HepG2 (cell line): ENCODE results near the gene ZDHHC14. TPM values are rescaled to one million over a fixed set of nuclear protein-coding genes. Genes with fewer than 3 reads are reported as not detected.

Source experiments
- ARNT2 ChIP-seq: sonication (generic); formaldehyde crosslinking; IDR thresholded peaks from 2 replicates; pipeline ENCODE4 v1.8.0; 2022; ENCODE audit warnings: mild to moderate bottlenecking, low read depth, missing genetic modification reagents, moderate library complexity
- ARNTL ChIP-seq: sonication (generic); formaldehyde crosslinking; IDR thresholded peaks from 2 replicates; pipeline ENCODE4 v1.4.0; 2020; ENCODE audit warnings: mild to moderate bottlenecking, missing genetic modification reagents
- FOXO1 ChIP-seq: sonication (generic); formaldehyde crosslinking; IDR thresholded peaks from 2 replicates; pipeline ENCODE4 v1.4.0; 2020; ENCODE audit warnings: missing genetic modification reagents
- HNF4G ChIP-seq, 2 experiments: sonication (generic) in 1 of 2; formaldehyde crosslinking in 1 of 2; IDR thresholded peaks; 2 replicates each; pipeline versions ENCODE4 v1.4.0 to v1.6.1; 2011 to 2020; ENCODE audit warnings: borderline replicate concordance in 2 of 2, low read depth in 2 of 2, mild to moderate bottlenecking in 2 of 2, low read length in 1 of 2, missing genetic modification reagents in 1 of 2, moderate library complexity in 1 of 2
- IKZF5 ChIP-seq: IDR thresholded peaks from 2 replicates; pipeline ENCODE4 v1.6.1; 2018; ENCODE audit warnings: missing genetic modification reagents, mild to moderate bottlenecking, missing compliant biosample characterization
- KAT8 ChIP-seq: IDR thresholded peaks from 2 replicates; pipeline ENCODE4 v1.6.1; 2016; ENCODE audit warnings: missing genetic modification reagents, missing compliant biosample characterization
- KDM4B ChIP-seq: sonication (generic); formaldehyde crosslinking; IDR thresholded peaks from 2 replicates; pipeline ENCODE4 v1.4.0; 2020; ENCODE audit warnings: missing genetic modification reagents
- MATR3 ChIP-seq: sonication (generic); formaldehyde crosslinking; IDR thresholded peaks from 2 replicates; pipeline ENCODE4 v1.4.0; 2020; ENCODE audit warnings: missing genetic modification reagents
- MEIS1 ChIP-seq: sonication (generic); formaldehyde crosslinking; IDR thresholded peaks from 2 replicates; pipeline ENCODE4 v1.9.0; 2021; ENCODE audit warnings: mild to moderate bottlenecking, missing genetic modification reagents, moderate library complexity, borderline replicate concordance
- MZF1 ChIP-seq: sonication (generic); formaldehyde crosslinking; IDR thresholded peaks from 2 replicates; pipeline ENCODE4 v1.8.1; 2023; ENCODE audit warnings: mild to moderate bottlenecking, missing genetic modification reagents, borderline replicate concordance
- NCOA2 ChIP-seq: sonication (generic); formaldehyde crosslinking; IDR thresholded peaks from 2 replicates; pipeline ENCODE4 v1.8.0; 2022; ENCODE audit warnings: inconsistent platforms
- NFKB2 ChIP-seq: sonication (generic); formaldehyde crosslinking; IDR thresholded peaks from 2 replicates; pipeline ENCODE4 v1.4.0; 2020; ENCODE audit warnings: missing genetic modification reagents, borderline replicate concordance
- NRL ChIP-seq: sonication (generic); formaldehyde crosslinking; IDR thresholded peaks from 2 replicates; pipeline ENCODE4 v1.5.0; 2020; ENCODE audit warnings: missing genetic modification reagents, mild to moderate bottlenecking, moderate library complexity, borderline replicate concordance
- POGK ChIP-seq: sonication (generic); formaldehyde crosslinking; conservative IDR thresholded peaks from 2 replicates; pipeline ENCODE4 v1.8.0; 2022; ENCODE audit warnings: mild to moderate bottlenecking, moderate library complexity, missing genetic modification reagents
- SPEN ChIP-seq: sonication (generic); formaldehyde crosslinking; IDR thresholded peaks from 2 replicates; pipeline ENCODE4 v1.5.1; 2020; ENCODE audit warnings: low read depth, mild to moderate bottlenecking, missing genetic modification reagents
- TGIF2 ChIP-seq: IDR thresholded peaks from 2 replicates; pipeline ENCODE4 v1.6.1; 2016; ENCODE audit warnings: control low read depth, missing compliant biosample characterization
- THAP8 ChIP-seq: sonication (generic); formaldehyde crosslinking; IDR thresholded peaks from 2 replicates; pipeline ENCODE4 v1.5.1; 2020; ENCODE audit warnings: missing genetic modification reagents, mild to moderate bottlenecking, borderline replicate concordance
- ZBTB20 ChIP-seq: sonication (generic); formaldehyde crosslinking; IDR thresholded peaks from 2 replicates; pipeline ENCODE4 v1.8.1; 2023; ENCODE audit warnings: missing genetic modification reagents, low read depth, mild to moderate bottlenecking, borderline replicate concordance
- ZNF143 ChIP-seq: sonication (generic); formaldehyde crosslinking; IDR thresholded peaks from 2 replicates; pipeline ENCODE4 v1.4.0; 2020; ENCODE audit warnings: missing genetic modification reagents
- ZNF292 ChIP-seq: sonication (generic); formaldehyde crosslinking; IDR thresholded peaks from 2 replicates; pipeline ENCODE4 v1.8.1; 2022; ENCODE audit warnings: mild to moderate bottlenecking, low read depth, missing genetic modification reagents, borderline replicate concordance
- ZNF333 ChIP-seq: sonication (generic); formaldehyde crosslinking; IDR thresholded peaks from 2 replicates; pipeline ENCODE4 v1.4.0; 2020; ENCODE audit warnings: mild to moderate bottlenecking, missing genetic modification reagents, borderline replicate concordance
- ZNF549 ChIP-seq: sonication (generic); formaldehyde crosslinking; IDR thresholded peaks from 2 replicates; pipeline ENCODE4 v1.5.0; 2020; ENCODE audit warnings: missing genetic modification reagents
- ZNF597 ChIP-seq: sonication (generic); formaldehyde crosslinking; IDR thresholded peaks from 2 replicates; pipeline ENCODE4 v1.5.0; 2020; ENCODE audit warnings: missing genetic modification reagents
- ZNF598 ChIP-seq: sonication (generic); formaldehyde crosslinking; IDR thresholded peaks from 2 replicates; pipeline ENCODE4 v1.5.1; 2020; ENCODE audit warnings: mild to moderate bottlenecking, missing genetic modification reagents, borderline replicate concordance
- ZNF644 ChIP-seq: IDR thresholded peaks from 2 replicates; pipeline ENCODE4 v1.6.1; 2016; ENCODE audit warnings: low read depth
- ZNF878 ChIP-seq: sonication (generic); formaldehyde crosslinking; IDR thresholded peaks from 2 replicates; pipeline ENCODE4 v1.8.1; 2023; ENCODE audit warnings: mild to moderate bottlenecking, missing genetic modification reagents, moderate library complexity
- polyA plus RNA-seq, 8 experiments: library from polyadenylated mRNA; depleted of rRNA in 3 of 8; stranded (reverse) in 7 of 8; unstranded in 1 of 8; fragments of >200 nt; fragmentation: Illumina TruSeq in 4 of 8; extraction: Trizol in 4 of 8; gene quantifications; 2 replicates each; pipeline versions ENCODE4 v1.2.1 to v1.2.3, GENCODE V29; 2011 to 2016; ENCODE audit warnings: low read depth in 4 of 8, missing spikeins in 1 of 8, mixed read lengths in 1 of 8; ENCODE audit not compliant: insufficient read depth in 1 of 8
- total RNA-seq, 5 experiments: library from RNA; depleted of rRNA; stranded (reverse); fragments of >200 nt; fragmentation: Illumina TruSeq; extraction: Trizol; gene quantifications; 2 replicates each; pipeline ENCODE4 v1.2.3, GENCODE V29; 2016; ENCODE audit warnings: low read depth in 1 of 5

ZDHHC14 gene
- total and polyA plus RNA-seq, 2 of the 13 experiments (the other 11 are each of a cell fraction or from before 2014, with no cell fraction given), result 3.7 to 9.5 TPM

- TF ChIP-seq NFKB2, result peak; percentile 67; the same call in 1 of the 2 replicates
- TF ChIP-seq THAP8, result no peak
- TF ChIP-seq MZF1 (CRISPR knock-in tag), result no peak
- TF ChIP-seq ZNF598, result no peak
- no peak for TF ChIP-seq NRL
- no peak for TF ChIP-seq ZNF644 (CRISPR knock-in tag)
- no peak for TF ChIP-seq ARNT2 (CRISPR knock-in tag)
- no peak for TF ChIP-seq FOXO1 (CRISPR knock-in tag)
- no peak; the same call in 1 of the 2 replicates for TF ChIP-seq ZNF597
- 0 out of 2 replicates have a peak, but pooled peaks have one; percentile 36 for TF ChIP-seq IKZF5 (CRISPR knock-in tag)
- no peak for TF ChIP-seq POGK (CRISPR knock-in tag)
- no peak for TF ChIP-seq HNF4G (IDR thresholded peaks at IDR 0.05; ENCODE audit: borderline replicate concordance, low read depth, low read length)
- TF ChIP-seq HNF4G (CRISPR knock-in tag; IDR thresholded peaks at IDR 0.05; ENCODE audit: borderline replicate concordance, low read depth), result 0 out of 2 replicates have a peak, but pooled peaks have one; percentile 36
- no peak for TF ChIP-seq MATR3 (CRISPR knock-in tag)
- no peak for TF ChIP-seq MEIS1 (CRISPR knock-in tag)
- TF ChIP-seq ZNF292 (CRISPR knock-in tag), result no peak
- TF ChIP-seq ZNF549, result no peak
- no peak for TF ChIP-seq TGIF2 (CRISPR knock-in tag)
- no peak for TF ChIP-seq ARNTL
- TF ChIP-seq KDM4B (CRISPR knock-in tag), result no peak
- TF ChIP-seq KAT8 (CRISPR knock-in tag), result peak; percentile 47; the same call in 1 of the 2 replicates
- no peak for TF ChIP-seq SPEN (CRISPR knock-in tag)
- TF ChIP-seq ZNF143, result no peak
- TF ChIP-seq ZBTB20 (CRISPR knock-in tag), result no peak
- no peak for TF ChIP-seq NCOA2 (CRISPR knock-in tag)
- no peak for TF ChIP-seq ZNF878
- no peak for TF ChIP-seq ZNF333 (CRISPR knock-in tag)
Observed at GRCh38 chr6:157597461-157598312, 216.7 kb downstream of the ZDHHC14 start (continued).
